Measurements from ENCODE around the gene ACRBP. TPM values are rescaled to one million over a fixed set of nuclear protein-coding genes. Genes with fewer than 3 reads are reported as not detected.

The ACRBP gene
- total RNA-seq, 1 experiment from 2014 or later, result 4.2 TPM

GRCh38 chr12:6688999-6689882 lies 42.0 kb upstream of the ACRBP start, which contains the start of gene ZNF384:
TSS of gene ZNF384 (minus strand) at chr12:6689375. CDS start at chr12:6679520, 9,855 bp downstream.
- DNase-seq, result peak; percentile 98 to 99
- Histone ChIP-seq H3K9me3 (ENCODE audit: insufficient read depth, low read depth) (no peaks in the 10 kb centered on the region), H4K20me1 (ENCODE audit: insufficient read depth) (peaks cover 24% of the 10 kb centered on the region), H3K4me2 (peak within 1 kb of the TSS; percentile 97), H3K79me2 (ENCODE audit: low read depth) (peaks cover 66% of the 10 kb centered on the region), H3K4me3 (peak within 1 kb of the TSS; percentile 72), H3K36me3 (ENCODE audit: low read depth) (peaks cover 15% of the 10 kb centered on the region; the same call in 1 of the 2 replicates), H2AFZ (peak within 1 kb of the TSS; percentile 87), H3K4me1 (replicated peaks; ENCODE audit: insufficient read depth) (peaks cover 27% of the 10 kb centered on the region), H3K27me3 (ENCODE audit: insufficient read depth, low read depth) (no peaks in the 10 kb centered on the region), H3F3A (ENCODE audit: insufficient read depth, low read depth) (peaks cover 24% of the 10 kb centered on the region), H3K9me2 (ENCODE audit: insufficient read depth) (no peaks in the 10 kb centered on the region), H3K27ac (peak within 1 kb of the TSS; percentile 84)
- TF ChIP-seq EZH2 (IDR thresholded peaks at IDR 0.05; ENCODE audit: low read depth) (no peak), CTCF (conservative IDR thresholded peaks at IDR 0.05) (no peak)
- ChIA-PET POLR2A (ENCODE audit: unreplicated experiment) (interaction anchor here (0.5 to 1.8 kb wide), 26 partner anchors 20 to 1074 kb away, joined by 3 to 63 read pairs (median 7); partner anchors contain the start of genes COPS7A, GAPDH, LPAR5 and MLF2), CTCF (interaction anchor here (0.5 to 1.2 kb wide), 23 partner anchors 8 to 493 kb away, joined by 3 to 15 read pairs (median 4); partner anchors contain the start of genes MLF2, SPSB2, USP5 and VAMP1)
- BruUV-seq (replicated peaks), result no TSS peak
- intact Hi-C loops (cut with micrococcal nuclease; ENCODE audit: unreplicated experiment), result loop anchor here (1.0 to 10.0 kb wide), 12 partner anchors 26 to 276 kb away; partner anchors contain the start of genes COPS7A, ING4, MLF2 and NOP2

- intact Hi-C loops (cut with micrococcal nuclease; ENCODE audit: unreplicated experiment), result loop anchor here (2.0 to 10.0 kb wide), 8 partner anchors 52 to 276 kb away; partner anchors contain the start of genes MLF2, NOP2 and P3H3
- POLR2A ChIA-PET (ENCODE audit: unreplicated experiment), result interaction anchor here (0.6 to 1.8 kb wide), 9 partner anchors 19 to 163 kb away, joined by 4 to 63 read pairs (median 13); partner anchors contain the start of genes COPS7A, MLF2, PTMS and USP5
- H2AFZ ChIP-seq, result peak overlapping the region; percentile 81
Measured at GRCh38 chr12:6688543-6688998, 41.3 kb upstream of the ACRBP start.

More at GRCh38 chr12:6688543-6688998, 41.3 kb upstream of the ACRBP start:
- Histone ChIP-seq H3K4me2 (peak overlapping the region; percentile 97), H3K36me3 (ENCODE audit: low read depth) (peaks cover 21% of the 10 kb centered on the region), H3K4me3 (peak overlapping the region; percentile 72), H3K27me3 (ENCODE audit: insufficient read depth, low read depth) (no peaks in the 10 kb centered on the region), H3K9me2 (ENCODE audit: insufficient read depth) (no peaks in the 10 kb centered on the region), H3K27ac (peak overlapping the region; percentile 84), H3F3A (ENCODE audit: insufficient read depth, low read depth) (peaks cover 27% of the 10 kb centered on the region), H3K4me1 (replicated peaks; ENCODE audit: insufficient read depth) (peaks cover 27% of the 10 kb centered on the region), H4K20me1 (ENCODE audit: insufficient read depth) (peaks cover 30% of the 10 kb centered on the region), H3K79me2 (ENCODE audit: low read depth) (peaks cover 73% of the 10 kb centered on the region), H3K9me3 (ENCODE audit: insufficient read depth, low read depth) (no peaks in the 10 kb centered on the region)
- no peak for TF ChIP-seq EZH2 (IDR thresholded peaks at IDR 0.05; ENCODE audit: low read depth)
- no peak for TF ChIP-seq CTCF (conservative IDR thresholded peaks at IDR 0.05)
- CTCF ChIA-PET, result interaction anchor here (0.5 to 1.2 kb wide), 11 partner anchors 9 to 343 kb away, joined by 3 to 11 read pairs (median 4); partner anchors contain the start of genes MLF2, SPSB2 and USP5
- BruUV-seq (replicated peaks), result no TSS peak
- no peak for DNase-seq

All from PC-9 (cell line).